H1 (cell line): Measurements from ENCODE around the gene ALKBH3. TPM values are rescaled to one million over a fixed set of nuclear protein-coding genes. Genes with fewer than 3 reads are reported as not detected.

ENCODE experiments used
- CTCF ChIA-PET: fragments of 300-600 bp; sonication (Branson Sonifier 250); formaldehyde crosslinking; loops from one replicate; lab custom pipeline; 2021; ENCODE audit not compliant: partially characterized antibody; lab: Charles Lee
- POLR2A ChIA-PET: fragments of 300-600 bp; sonication (Branson Sonifier 250); formaldehyde crosslinking; loops from one replicate; lab custom pipeline; 2021; ENCODE audit warnings: inconsistent platforms; ENCODE audit not compliant: partially characterized antibody; lab: Charles Lee
- DNase-seq, 2 experiments: peaks; one replicate each; pipeline versions ENCODE4 v3.0.0 to v3.0.0-alpha.2; 2010 to 2022; ENCODE audit warnings: low spot score in 2 of 2, low read depth in 1 of 2, mixed read lengths in 1 of 2
- FAIRE-seq: peaks from 2 replicates; lab custom pipeline; 2011; peaks lifted over from hg19 to GRCh38; lab: Jason Lieb, UNC
- H2AFZ ChIP-seq: 2 replicates; pipeline ENCODE4 v1.8.1; 2012; ENCODE audit warnings: low read length, inconsistent platforms
- H2AK5ac ChIP-seq: 2 replicates; pipeline ENCODE4 v1.6.1; 2013; ENCODE audit warnings: low read depth, low read length
- H2BK120ac ChIP-seq: replicated peaks from 2 replicates; pipeline ENCODE3; 2013; ENCODE audit warnings: low read depth, low read length, inconsistent platforms
- H2BK12ac ChIP-seq: 2 replicates; pipeline ENCODE4 v1.6.1; 2013; ENCODE audit warnings: low read depth, low read length
- H2BK15ac ChIP-seq: 2 replicates; pipeline ENCODE4 v1.6.1; 2013; ENCODE audit warnings: low read length
- H2BK20ac ChIP-seq: 2 replicates; pipeline ENCODE4 v1.6.1; 2013; ENCODE audit warnings: low read length
- H2BK5ac ChIP-seq: 2 replicates; pipeline ENCODE4 v1.6.1; 2013; ENCODE audit warnings: low read depth, low read length
- H3K14ac ChIP-seq: 2 replicates; pipeline ENCODE4 v1.6.1; 2013; ENCODE audit warnings: inconsistent platforms; ENCODE audit not compliant: insufficient read length
- H3K18ac ChIP-seq: 2 replicates; pipeline ENCODE4 v1.6.1; 2013; ENCODE audit warnings: low read length; ENCODE audit errors: extremely low read depth
- H3K23ac ChIP-seq: 2 replicates; pipeline ENCODE4 v1.6.1; 2013; ENCODE audit warnings: inconsistent platforms; ENCODE audit not compliant: insufficient read length
- H3K23me2 ChIP-seq: 2 replicates; pipeline ENCODE4 v1.6.1; 2013; ENCODE audit warnings: low read depth, low read length
- H3K27ac ChIP-seq: 2 replicates; pipeline ENCODE4 v1.6.1; 2011; ENCODE audit warnings: low read depth, low read length, inconsistent platforms
- H3K27me3 ChIP-seq, 4 experiments: replicated peaks in 1 of 4; 1 replicate in 1 of 4; 2 replicates in 3 of 4; pipeline versions ENCODE4 v1.6.1 to v1.8.1; 2011 to 2013; ENCODE audit warnings: low read length in 3 of 4, mild to moderate bottlenecking in 3 of 4, inconsistent platforms in 2 of 4, mixed read lengths in 2 of 4, moderate library complexity in 1 of 4; ENCODE audit not compliant: control insufficient read depth in 3 of 4, insufficient read depth in 3 of 4; ENCODE audit errors: extremely low read depth in 1 of 4
- H3K36me3 ChIP-seq, 4 experiments: 2 replicates each; pipeline versions ENCODE4 v1.6.1 to v1.8.1; 2011 to 2013; ENCODE audit warnings: mild to moderate bottlenecking in 4 of 4, low read length in 3 of 4, moderate library complexity in 2 of 4, control low read depth in 1 of 4, inconsistent platforms in 1 of 4; ENCODE audit not compliant: insufficient read depth in 4 of 4, control insufficient read depth in 2 of 4
- H3K4ac ChIP-seq: replicated peaks from 2 replicates; pipeline ENCODE3; 2013; ENCODE audit warnings: low read length, low read depth, mixed read lengths, inconsistent platforms; ENCODE audit not compliant: insufficient read length
- H3K4me1 ChIP-seq, 4 experiments: replicated peaks in 1 of 4; 1 replicate in 1 of 4; 2 replicates in 3 of 4; pipeline versions ENCODE4 v1.6.1 to v1.8.1; 2011 to 2013; ENCODE audit warnings: low read length in 3 of 4, inconsistent platforms in 2 of 4, mixed read lengths in 1 of 4; ENCODE audit not compliant: insufficient read depth in 4 of 4, control insufficient read depth in 3 of 4
- H3K4me2 ChIP-seq, 2 experiments: 2 replicates each; pipeline versions ENCODE4 v1.6.1 to v1.8.1; 2011 to 2013; ENCODE audit warnings: low read depth in 2 of 2, low read length in 2 of 2, control low read depth in 1 of 2, inconsistent platforms in 1 of 2, mild to moderate bottlenecking in 1 of 2; ENCODE audit not compliant: insufficient read depth in 1 of 2
- H3K4me3 ChIP-seq, 4 experiments: fragments of 200-600, 300-600 bp in 1 of 4; sonication (generic), shearing (Covaris generic), sonication (Bioruptor Twin) in 1 of 4; 2 replicates each; pipeline versions ENCODE4 v1.5.1 to v1.8.1; 2011 to 2016; ENCODE audit warnings: low read length in 4 of 4, low read depth in 3 of 4, control low read depth in 2 of 4, inconsistent platforms in 2 of 4, mild to moderate bottlenecking in 2 of 4, mixed read lengths in 1 of 4, moderate library complexity in 1 of 4; ENCODE audit not compliant: insufficient read depth in 2 of 4; ENCODE audit errors: extremely low read depth in 1 of 4
- H3K56ac ChIP-seq: replicated peaks from 2 replicates; pipeline ENCODE3; 2013; ENCODE audit warnings: low read depth, mild to moderate bottlenecking, mixed read lengths, low read length, inconsistent platforms; ENCODE audit not compliant: insufficient read length
- H3K79me1 ChIP-seq: 2 replicates; pipeline ENCODE4 v1.6.1; 2013; ENCODE audit warnings: low read depth, low read length, control low read depth
- H3K79me2 ChIP-seq, 2 experiments: 2 replicates each; pipeline versions ENCODE4 v1.6.1 to v1.8.1; 2012 to 2013; ENCODE audit warnings: low read length in 2 of 2, mild to moderate bottlenecking in 2 of 2, inconsistent platforms in 1 of 2; ENCODE audit not compliant: insufficient read depth in 2 of 2, control insufficient read depth in 1 of 2
- H3K9ac ChIP-seq, 4 experiments: replicated peaks in 1 of 4; 1 replicate in 1 of 4; 2 replicates in 3 of 4; pipeline versions ENCODE4 v1.6.1 to v1.8.1; 2011 to 2013; ENCODE audit warnings: low read depth in 3 of 4, low read length in 3 of 4, control low read depth in 2 of 4, mild to moderate bottlenecking in 2 of 4, moderate library complexity in 2 of 4, inconsistent platforms in 1 of 4; ENCODE audit errors: extremely low read depth in 1 of 4
- H3K9me3 ChIP-seq, 2 experiments: 2 replicates each; pipeline versions ENCODE4 v1.6.1 to v1.8.1; 2012 to 2013; ENCODE audit warnings: mild to moderate bottlenecking in 2 of 2, moderate library complexity in 2 of 2, control low read depth in 1 of 2, inconsistent platforms in 1 of 2, low read depth in 1 of 2, low read length in 1 of 2, mixed read lengths in 1 of 2; ENCODE audit not compliant: insufficient read depth in 2 of 2
- H4K20me1 ChIP-seq, 2 experiments: replicated peaks in 1 of 2; 2 replicates each; pipeline versions ENCODE3 to v1.8.1; 2011 to 2013; ENCODE audit warnings: inconsistent platforms in 2 of 2, low read length in 2 of 2, mild to moderate bottlenecking in 1 of 2; ENCODE audit not compliant: insufficient read depth in 2 of 2, control insufficient read depth in 1 of 2
- H4K5ac ChIP-seq: 2 replicates; pipeline ENCODE4 v1.6.1; 2013; ENCODE audit warnings: low read length, low read depth, mixed read lengths, inconsistent platforms; ENCODE audit not compliant: insufficient read length
- H4K8ac ChIP-seq: 2 replicates; pipeline ENCODE4 v1.8.0; 2013; ENCODE audit warnings: mild to moderate bottlenecking, moderate library complexity, low read length, inconsistent platforms; ENCODE audit not compliant: insufficient read depth; ENCODE audit errors: extremely low read depth
- H4K91ac ChIP-seq: replicated peaks from 2 replicates; pipeline ENCODE3; 2013; ENCODE audit warnings: low read length, mixed read lengths, inconsistent platforms; ENCODE audit not compliant: insufficient read length
- CHD2 ChIP-seq: IDR thresholded peaks from 2 replicates; pipeline ENCODE4 v1.6.1; 2012; ENCODE audit warnings: low read length, improper control_type of control experiment
- WGBS, 2 experiments: shearing (Covaris generic) in 1 of 2; methylation state at CpG; one replicate each; pipeline versions ENCODE4 v1.1.6 to v1.1.7; 2013 to 2015; ENCODE audit warnings: low lambda C conversion rate in 2 of 2, mixed read lengths in 2 of 2, inconsistent platforms in 1 of 2, low coverage in 1 of 2, missing lambda C conversion rate in 1 of 2; ENCODE audit not compliant: insufficient replicate concordance in 2 of 2, insufficient coverage in 1 of 2, insufficient read length in 1 of 2; ENCODE audit errors: extremely low coverage in 1 of 2, missing lambda C conversion rate in 1 of 2; 5-methylcytosine and 5-hydroxymethylcytosine counted together
- polyA plus RNA-seq, 7 experiments: library from polyadenylated mRNA; depleted of rRNA in 3 of 7; stranded (reverse) in 5 of 7; unstranded in 2 of 7; fragments of >200 nt in 5 of 7; fragments of 200-250 nt in 2 of 7; gene quantifications; 1 replicate in 5 of 7; 2 replicates in 1 of 7; 4 replicates in 1 of 7; pipeline versions ENCODE4 v1.2.1 to v1.2.3, GENCODE V29; 2011 to 2013; ENCODE audit warnings: missing spikeins in 2 of 7, mixed read lengths in 2 of 7
- total RNA-seq: library from RNA; stranded (reverse); fragmentation: NEBNext Ultra II Directional; extraction: Animal tissue kit (Norgen Biotek cat#: 25700); gene quantifications from 2 replicates; pipeline ENCODE4 v1.2.1, GENCODE V29; 2021

The ALKBH3 gene
- total and polyA plus RNA-seq, 2 of the 8 experiments (the other 6 are each of a cell fraction or from before 2014, with no cell fraction given): 10.5 to 11.4 TPM

- Histone ChIP-seq H3K4me3 (no peak overlapping the region), H2AFZ (no peak overlapping the region), H3K9ac (no peak overlapping the region; a peak in 1 of 7 replicates), H2AK5ac (no peak overlapping the region; the same call in 1 of the 2 replicates), H3K23ac (no peak overlapping the region), H3K23me2 (no peaks in the 10 kb centered on the region), H2BK5ac (peak overlapping the region; percentile 78; the same call in 1 of the 2 replicates), H3K27ac (no peak overlapping the region), H3K4me1 (peaks cover 6 to 27% (median 14%) of the 10 kb centered on the region in 4 experiments), H2BK120ac (peak overlapping the region; percentile 75), H3K79me1 (no peaks in the 10 kb centered on the region), H4K8ac (no peak overlapping the region), H4K5ac (no peak overlapping the region), H3K9me3 (peaks cover 0 to 1% of the 10 kb centered on the region in 2 experiments; a peak in 1 of 4 replicates), H3K36me3 (no peaks in the 10 kb centered on the region), H3K27me3 (no peaks in the 10 kb centered on the region), H3K18ac (no peak overlapping the region; the same call in 1 of the 2 replicates), H2BK12ac (no peak overlapping the region)
- CTCF ChIA-PET: interaction anchor here (0.6 to 13.4 kb wide), 7 partner anchors 8 to 68 kb away, joined by 3 to 140 read pairs (median 5); partner anchors contain the start of gene C11orf96
- 92% methylated on average over 4 of the region's 5 CpGs; no CpG with 5 or more reads in 1 of the 2 experiments for WGBS, 2 experiments
- POLR2A ChIA-PET: interaction anchor here (1.0 to 2.9 kb wide), 4 partner anchors 9 to 34 kb away, joined by 3 to 13 read pairs (median 3); partner anchors contain the start of gene C11orf96
- no peak for DNase-seq
- no peak for TF ChIP-seq CHD2
- TF ChIP-seq, all 59 proteins: peak for 0
- Histone ChIP-seq H4K20me1 (no peaks in the 10 kb centered on the region), H3K4ac (no peak overlapping the region), H3K56ac (no peak overlapping the region), H3K79me2 (no peaks in the 10 kb centered on the region), H3K4me2 (no peak overlapping the region), H3K14ac (no peak overlapping the region), H2BK20ac (0 out of 2 replicates have a peak overlapping the region, but pooled peaks have one; percentile 72), H4K91ac (peak overlapping the region; percentile 84), H2BK15ac (no peak overlapping the region)
- no peak for FAIRE-seq
These were observed 74.9 kb downstream of the ALKBH3 start for GRCh38 chr11:43955381-43956118.
